Sigmoid colon (tissue), 7 donors: Measurements from ENCODE around the gene ARHGAP8. TPM values are rescaled to one million over a fixed set of nuclear protein-coding genes. Genes with fewer than 3 reads are reported as not detected.

Source experiments
- DNase-seq: peaks from one replicate; pipeline ENCODE4 v3.0.0-alpha.2; 2019
- H3K27ac ChIP-seq, 4 donors: fragments of 200-600 bp; sonication (generic); one replicate each; pipeline ENCODE4 v1.5.1; 2016 to 2019; ENCODE audit warnings: mild to moderate bottlenecking in 1 of 4
- H3K27me3 ChIP-seq, 3 donors: fragments of 200-600 bp; sonication (generic); one replicate each; pipeline ENCODE4 v1.5.1; 2019; ENCODE audit warnings: mild to moderate bottlenecking in 1 of 3
- H3K36me3 ChIP-seq, 4 donors: fragments of 200-600 bp; sonication (generic); one replicate each; pipeline ENCODE4 v1.5.1; 2016 to 2019
- H3K4me1 ChIP-seq, 4 donors: fragments of 200-600 bp; sonication (generic); one replicate each; pipeline ENCODE4 v1.5.1; 2017 to 2019
- H3K4me3 ChIP-seq, 4 donors: fragments of 200-600 bp; sonication (generic); one replicate each; pipeline ENCODE4 v1.5.1; 2017 to 2019; ENCODE audit warnings: mild to moderate bottlenecking in 2 of 4, moderate library complexity in 1 of 4
- H3K9me3 ChIP-seq, 4 donors: fragments of 200-600 bp in 3 of 4; sonication (generic) in 3 of 4; one replicate each; pipeline versions ENCODE4 v1.5.1 to v1.6.1; 2013 to 2019
- CTCF ChIP-seq, 4 experiments: fragments of 450-650 bp in 3 of 4; fragments of 200-600 bp in 1 of 4; IDR thresholded peaks; one replicate each; pipeline ENCODE4 v1.5.1; 2016 to 2019; ENCODE audit warnings: antibody characterized with exemption in 4 of 4, mild to moderate bottlenecking in 3 of 4, moderate library complexity in 2 of 4
- EP300 ChIP-seq, 4 donors: sonication (generic); formaldehyde crosslinking; IDR thresholded peaks; one replicate each; pipeline ENCODE4 v1.6.1; 2017; ENCODE audit warnings: antibody characterized with exemption in 4 of 4
- POLR2A ChIP-seq, 2 donors: fragments of 450-650 bp; IDR thresholded peaks; one replicate each; pipeline ENCODE4 v1.6.1; 2016; ENCODE audit warnings: antibody characterized with exemption in 2 of 2, mild to moderate bottlenecking in 2 of 2, moderate library complexity in 2 of 2
- POLR2AphosphoS5 ChIP-seq, 4 donors: sonication (generic); formaldehyde crosslinking; IDR thresholded peaks; one replicate each; pipeline ENCODE4 v1.6.1; 2017; ENCODE audit warnings: antibody characterized with exemption in 4 of 4
- WGBS, 2 donors: extraction: QIAGEN DNeasy Blood & Tissue Kit; methylation state at CpG; one replicate each; pipeline ENCODE4 v1.1.7; 2013; 5-methylcytosine and 5-hydroxymethylcytosine counted together
- intact Hi-C: fragments of 100-400 bp; cut with DNase I; formaldehyde crosslinking; loops from one replicate; pipeline ENCODE4 v1.15.1; 2023
- polyA plus RNA-seq, 3 donors: library from polyadenylated mRNA; stranded (reverse); fragments of 200-250 nt; gene quantifications; one replicate each; pipeline ENCODE4 v1.2.3, GENCODE V29; 2013
- total RNA-seq, 4 donors: library from RNA; depleted of rRNA; stranded (reverse); fragments of >200 nt; gene quantifications; one replicate each; pipeline ENCODE4 v1.1.0, GENCODE V29; 2016
- donor health status: healthy with polysubstance abuse.
- donor health status: Bipolar disorder and iron deficiency.
- donor health status: healthy.

ARHGAP8 gene
- total and polyA plus RNA-seq, 7 donors, result 0.66 to 30.9 (median 6.0) TPM; not detected in 1

DNA sequence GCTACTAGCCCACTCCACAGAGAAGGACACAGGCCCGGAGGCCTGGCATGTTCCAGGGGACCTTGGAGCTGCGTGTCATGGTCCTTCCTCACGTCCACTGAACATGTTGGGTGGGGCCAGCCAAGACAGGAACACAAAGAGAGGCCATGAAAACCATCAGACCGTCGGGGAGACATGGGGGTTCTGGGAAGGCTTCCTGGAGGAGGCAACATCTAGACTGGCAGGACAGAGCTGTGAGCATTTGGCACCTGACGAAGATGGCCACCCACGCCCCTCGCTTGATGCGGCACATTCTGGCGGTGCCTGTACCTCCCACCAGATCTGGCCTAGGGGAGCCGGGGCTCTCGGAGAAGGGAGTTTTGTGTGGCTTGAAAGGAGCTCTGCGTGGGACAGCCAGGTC is 24.7 kb upstream of the ARHGAP8 start:
- Histone ChIP-seq H3K9me3 (no peaks in the 10 kb centered on the region), H3K36me3 (peaks cover 0 to 3% (median 0%) of the 10 kb centered on the region in 4 donors), H3K4me3 (no peak overlapping the region), H3K27ac (no peak overlapping the region), H3K27me3 (no peaks in the 10 kb centered on the region), H3K4me1 (peaks cover 0 to 21% (median 17%) of the 10 kb centered on the region in 4 donors)
- no peak for DNase-seq
- intact Hi-C loops, result no loop called here
- 85 to 88% methylated on average over 13 of the region's 13 CpGs for WGBS, 2 donors
- no peak for TF ChIP-seq POLR2A (IDR thresholded peaks at IDR 0.05)
- TF ChIP-seq EP300 (IDR thresholded peaks at IDR 0.05), result no peak
- no peak for TF ChIP-seq POLR2AphosphoS5 (IDR thresholded peaks at IDR 0.05)
- no peak for TF ChIP-seq CTCF (IDR thresholded peaks at IDR 0.05)

GRCh38 chr22:44728761-44729324 is 23.5 kb upstream of the ARHGAP8 start:
- intact Hi-C loops, result no loop called here
- Histone ChIP-seq H3K4me1 (peaks cover 0 to 21% (median 17%) of the 10 kb centered on the region in 4 donors), H3K27ac (peak overlapping the region; percentile 41 to 68 (median 56)), H3K9me3 (no peaks in the 10 kb centered on the region), H3K4me3 (peak overlapping the region in 3 of 4 donors; percentile 7 to 32 (median 24)), H3K36me3 (peaks cover 0 to 3% (median 0%) of the 10 kb centered on the region in 4 donors), H3K27me3 (no peaks in the 10 kb centered on the region)
- 72 to 75% methylated on average over 21 of the region's 21 CpGs for WGBS, 2 donors
- no peak for TF ChIP-seq POLR2AphosphoS5 (IDR thresholded peaks at IDR 0.05)
- no peak for TF ChIP-seq EP300 (IDR thresholded peaks at IDR 0.05)
- TF ChIP-seq POLR2A (IDR thresholded peaks at IDR 0.05), result no peak
- TF ChIP-seq CTCF (IDR thresholded peaks at IDR 0.05), result no peak
- peak; percentile 84 for DNase-seq

DNA sequence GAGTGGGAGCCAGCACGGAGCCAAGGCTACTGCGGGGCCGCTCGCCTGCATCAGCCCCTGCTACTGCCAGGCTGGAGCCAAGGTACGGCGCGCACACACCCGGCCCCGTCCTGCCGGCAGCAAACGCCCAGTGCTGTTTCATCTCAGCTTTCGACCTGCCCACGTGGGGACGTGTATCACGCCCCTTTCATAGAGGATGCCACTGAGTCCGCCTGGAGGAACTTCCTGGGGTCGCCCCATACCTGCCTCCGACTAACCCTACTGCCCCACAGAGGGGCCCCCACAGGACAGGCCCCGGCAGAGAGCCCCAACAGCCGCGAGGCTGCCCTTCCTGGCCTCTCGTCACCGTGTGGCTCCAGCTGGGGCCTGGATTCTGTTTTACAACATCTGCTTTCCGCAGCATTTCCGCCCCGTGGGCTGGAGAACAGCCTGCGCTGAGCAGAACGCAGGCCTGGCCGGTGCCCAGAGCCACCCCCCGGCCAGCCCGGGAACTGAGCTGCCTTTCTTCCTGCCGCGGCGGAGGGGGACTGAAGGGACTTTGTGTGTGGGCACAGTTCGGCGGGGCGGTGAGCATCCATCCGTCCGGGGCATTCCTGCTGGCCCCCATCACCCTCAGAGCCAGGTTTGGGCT is 22.9 kb upstream of the ARHGAP8 start:
- no peaks in the 10 kb centered on the region for H3K27me3 ChIP-seq
- H3K9me3 ChIP-seq, result no peaks in the 10 kb centered on the region
- TF ChIP-seq EP300 (IDR thresholded peaks at IDR 0.05) (no peak), POLR2AphosphoS5 (IDR thresholded peaks at IDR 0.05) (peak in 2 of 4 donors; percentile 35 to 56), CTCF (IDR thresholded peaks at IDR 0.05) (no peak), POLR2A (IDR thresholded peaks at IDR 0.05) (no peak)
- intact Hi-C loops, result no loop called here
- peak overlapping the region; percentile 41 to 68 (median 56) for H3K27ac ChIP-seq
- H3K4me1 ChIP-seq, result peaks cover 0 to 21% (median 17%) of the 10 kb centered on the region in 4 donors
- WGBS, 2 donors, result 51 to 80% methylated on average over 39 of the region's 39 CpGs
- peak; percentile 84 for DNase-seq
- peaks cover 0 to 3% (median 0%) of the 10 kb centered on the region in 4 donors for H3K36me3 ChIP-seq
- H3K4me3 ChIP-seq, result peak overlapping the region in 3 of 4 donors; percentile 7 to 32 (median 24)

GRCh38 chr22:44730022-44730393 is 22.4 kb upstream of the ARHGAP8 start:
- no peaks in the 10 kb centered on the region for H3K9me3 ChIP-seq
- H3K36me3 ChIP-seq, result no peaks in the 10 kb centered on the region
- H3K27ac ChIP-seq, result peak overlapping the region; percentile 41 to 68 (median 56)
- DNase-seq, result no peak
- H3K27me3 ChIP-seq, result no peaks in the 10 kb centered on the region
- intact Hi-C loops, result no loop called here
- H3K4me1 ChIP-seq, result peaks cover 0 to 21% (median 17%) of the 10 kb centered on the region in 4 donors
- WGBS, 2 donors, result 69 to 78% methylated on average over 14 of the region's 14 CpGs
- H3K4me3 ChIP-seq, result peak overlapping the region in 2 of 4 donors; percentile 24 to 32
- no peak for TF ChIP-seq POLR2AphosphoS5 (IDR thresholded peaks at IDR 0.05)
- no peak for TF ChIP-seq CTCF (IDR thresholded peaks at IDR 0.05)
- TF ChIP-seq EP300 (IDR thresholded peaks at IDR 0.05), result no peak
- no peak for TF ChIP-seq POLR2A (IDR thresholded peaks at IDR 0.05)
